ENCODE data around the gene S1PR4. TPM values are rescaled to one million over a fixed set of nuclear protein-coding genes. Genes with fewer than 3 reads are reported as not detected.
"Not testable (repeated sequence)": the region's sequence is repeated elsewhere in the genome, so short reads cannot be mapped to it uniquely, and the experiment has no call there.

Gene S1PR4
- total and polyA plus RNA-seq, 7 experiments from 2014 or later = 61.0 to 589 (median 213) TPM

DNA sequence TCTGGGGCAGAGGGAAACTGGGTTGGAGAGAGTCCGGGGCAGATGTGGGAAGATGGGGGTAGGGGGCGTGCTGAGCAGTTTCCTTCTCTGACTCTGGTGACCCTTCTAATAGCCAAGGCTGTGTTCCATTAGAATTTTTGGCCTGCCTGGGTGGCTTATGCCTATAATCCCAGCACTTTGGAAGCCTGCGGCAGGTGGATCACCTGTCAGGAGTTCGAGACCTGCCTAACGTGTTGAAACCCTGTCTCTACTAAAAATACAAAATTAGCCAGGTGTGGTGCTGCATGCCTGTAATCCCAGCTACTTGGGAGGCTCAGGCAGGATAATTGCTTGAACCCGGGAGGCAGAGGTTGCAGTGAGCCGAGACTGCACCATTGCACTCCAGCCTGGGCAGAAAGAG lies 24.3 kb downstream of the S1PR4 start:
- H3K36me3 Mint-ChIP-seq; H3K9me3 Mint-ChIP-seq; H3K9me3 ChIP-seq (ENCODE audit: control insufficient read depth in 2 of 3, low read length in 3 of 3); H3K4me1 ChIP-seq (ENCODE audit: control insufficient read depth in 2 of 2, insufficient read depth in 2 of 2, low read length in 2 of 2); ATAC-seq; H3K27me3 Mint-ChIP-seq; H3K4me3 Mint-ChIP-seq; intact Hi-C loops (cut with micrococcal nuclease); H3K27ac ChIP-seq (ENCODE audit: low read depth, low read length); H3K4me1 Mint-ChIP-seq; POLR2A ChIA-PET; H3K27me3 ChIP-seq (ENCODE audit: control insufficient read depth in 2 of 2, insufficient read depth in 2 of 2, low read length in 2 of 2); CTCF ChIA-PET; DNase-seq; H3K4me3 ChIP-seq (ENCODE audit: low read length); H3K27ac Mint-ChIP-seq: not testable (repeated sequence)
- peaks cover 0 to 74% (median 0%) of the 10 kb centered on the region in 3 experiments for H3K36me3 ChIP-seq (ENCODE audit: control insufficient read depth in 2 of 3, insufficient read depth in 3 of 3, low read length in 3 of 3)

DNA sequence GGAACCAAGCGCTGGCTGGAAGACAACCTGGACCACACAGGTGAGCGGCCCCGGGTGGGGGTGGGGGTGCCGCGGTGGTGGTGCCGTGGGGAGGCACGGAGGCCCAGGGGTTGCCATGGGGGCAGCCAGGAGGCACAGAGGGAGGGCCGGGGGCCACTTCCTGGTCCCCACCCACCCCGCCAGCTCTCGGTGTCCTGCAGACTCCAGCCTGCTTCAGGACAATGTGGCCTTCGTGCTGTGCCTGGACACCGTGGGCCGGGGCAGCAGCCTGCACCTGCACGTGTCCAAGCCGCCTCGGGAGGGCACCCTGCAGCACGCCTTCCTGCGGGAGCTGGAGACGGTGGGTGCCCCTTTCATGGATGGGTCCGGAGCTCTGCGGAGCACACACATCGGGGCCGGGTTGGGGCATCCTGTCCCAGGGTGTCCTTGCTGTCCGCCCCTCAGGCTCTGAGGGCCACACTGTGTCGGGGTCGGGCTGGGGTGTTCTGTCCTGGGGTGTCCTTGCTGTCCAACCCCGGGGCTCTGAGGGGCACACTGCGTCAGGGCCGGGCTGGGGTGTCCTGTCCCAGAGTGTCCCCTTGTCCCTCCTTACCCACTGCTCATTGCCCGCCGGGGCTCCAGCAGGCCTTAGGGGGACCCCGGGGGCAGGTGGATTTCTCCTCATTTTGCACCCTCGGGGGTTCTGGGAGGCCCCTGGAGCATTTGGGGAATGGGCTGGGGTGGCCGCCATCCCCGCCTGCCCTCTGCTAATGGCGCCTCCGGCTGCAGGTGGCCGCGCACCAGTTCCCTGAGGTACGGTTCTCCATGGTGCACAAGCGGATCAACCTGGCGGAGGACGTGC lies 25.5 kb downstream of the S1PR4 start:
- H3K27me3 Mint-ChIP-seq = no peaks in the 10 kb centered on the region
- no peak overlapping the region for H3K4me3 Mint-ChIP-seq
- Histone ChIP-seq H3K4me3 (ENCODE audit: low read length) (no peak overlapping the region), H3K27ac (ENCODE audit: low read depth, low read length) (no peak overlapping the region), H3K9me3 (ENCODE audit: control insufficient read depth in 2 of 3, low read length in 3 of 3) (no peaks in the 10 kb centered on the region), H3K27me3 (ENCODE audit: control insufficient read depth in 2 of 2, insufficient read depth in 2 of 2, low read length in 2 of 2) (no peaks in the 10 kb centered on the region), H3K4me1 (ENCODE audit: control insufficient read depth in 2 of 2, insufficient read depth in 2 of 2, low read length in 2 of 2) (no peaks in the 10 kb centered on the region), H3K36me3 (ENCODE audit: control insufficient read depth in 2 of 3, insufficient read depth in 3 of 3, low read length in 3 of 3) (peaks cover 0 to 76% (median 0%) of the 10 kb centered on the region in 3 experiments)
- ChIA-PET CTCF (no interaction called here), POLR2A (interaction anchor here (1.6 kb wide), 1 partner anchor 18 kb away, joined by 4 read pairs; no protein-coding TSS in a partner anchor)
- intact Hi-C loops (cut with micrococcal nuclease) = no loop called here
- ATAC-seq (peak; percentile 20), DNase-seq (no peak)
- peaks cover 0 to 1% (median 0%) of the 10 kb centered on the region in 11 donors for H3K9me3 Mint-ChIP-seq
- peaks cover 0 to 4% (median 0%) of the 10 kb centered on the region in 5 donors for H3K36me3 Mint-ChIP-seq
- H3K27ac Mint-ChIP-seq = no peak overlapping the region
- no peaks in the 10 kb centered on the region for H3K4me1 Mint-ChIP-seq

GRCh38 chr19:3204646-3205275 lies 26.2 kb downstream of the S1PR4 start:
- CTCF ChIA-PET = no interaction called here
- no peak for ATAC-seq
- POLR2A ChIA-PET = interaction anchor here (1.6 kb wide), 1 partner anchor 18 kb away, joined by 4 read pairs; no protein-coding TSS in a partner anchor
- Mint-ChIP-seq H3K36me3 (peaks cover 0 to 4% (median 0%) of the 10 kb centered on the region in 5 donors), H3K27ac (no peak overlapping the region), H3K4me1 (peaks cover 0 to under 1% (median 0%) of the 10 kb centered on the region in 7 donors), H3K4me3 (no peak overlapping the region), H3K27me3 (no peaks in the 10 kb centered on the region), H3K9me3 (peaks cover 0 to 1% (median 0%) of the 10 kb centered on the region in 11 donors)
- no peaks in the 10 kb centered on the region for H3K4me1 ChIP-seq (ENCODE audit: control insufficient read depth in 2 of 2, insufficient read depth in 2 of 2, low read length in 2 of 2)
- no peak overlapping the region for H3K27ac ChIP-seq (ENCODE audit: low read depth, low read length)
- H3K9me3 ChIP-seq (ENCODE audit: control insufficient read depth in 2 of 3, low read length in 3 of 3) = no peaks in the 10 kb centered on the region
- intact Hi-C loops (cut with micrococcal nuclease) = no loop called here
- H3K4me3 ChIP-seq (ENCODE audit: low read length) = no peak overlapping the region
- H3K27me3 ChIP-seq (ENCODE audit: control insufficient read depth in 2 of 2, insufficient read depth in 2 of 2, low read length in 2 of 2) = no peaks in the 10 kb centered on the region
- H3K36me3 ChIP-seq (ENCODE audit: control insufficient read depth in 2 of 3, insufficient read depth in 3 of 3, low read length in 3 of 3) = peaks cover 0 to 73% (median 0%) of the 10 kb centered on the region in 3 experiments
- DNase-seq = no peak

GRCh38 chr19:3206216-3206953 lies 27.8 kb downstream of the S1PR4 start:
- CTCF ChIA-PET = interaction anchor here (1.5 kb wide), 1 partner anchor 256 kb away, joined by 4 read pairs; no protein-coding TSS in a partner anchor
- H3K36me3 Mint-ChIP-seq = peaks cover 0 to 4% (median 0%) of the 10 kb centered on the region in 5 donors
- ATAC-seq (no peak), DNase-seq (no peak)
- no peak overlapping the region for H3K4me3 Mint-ChIP-seq
- no peaks in the 10 kb centered on the region for H3K27me3 ChIP-seq (ENCODE audit: control insufficient read depth in 2 of 2, insufficient read depth in 2 of 2, low read length in 2 of 2)
- intact Hi-C loops (cut with micrococcal nuclease) = no loop called here
- H3K4me3 ChIP-seq (ENCODE audit: low read length) = no peak overlapping the region
- no peaks in the 10 kb centered on the region for H3K27me3 Mint-ChIP-seq
- no peaks in the 10 kb centered on the region for H3K4me1 ChIP-seq (ENCODE audit: control insufficient read depth in 2 of 2, insufficient read depth in 2 of 2, low read length in 2 of 2)
- H3K36me3 ChIP-seq (ENCODE audit: control insufficient read depth in 2 of 3, insufficient read depth in 3 of 3, low read length in 3 of 3) = peaks cover 0 to 65% (median 0%) of the 10 kb centered on the region in 3 experiments
- H3K9me3 ChIP-seq (ENCODE audit: control insufficient read depth in 2 of 3, low read length in 3 of 3) = no peaks in the 10 kb centered on the region
- no peak overlapping the region for H3K27ac Mint-ChIP-seq
- POLR2A ChIA-PET = no interaction called here
- peaks cover 0 to 4% (median 0%) of the 10 kb centered on the region in 7 donors for H3K4me1 Mint-ChIP-seq
- H3K27ac ChIP-seq (ENCODE audit: low read depth, low read length) = no peak overlapping the region
- peaks cover 0 to 1% (median 0%) of the 10 kb centered on the region in 11 donors for H3K9me3 Mint-ChIP-seq

GRCh38 chr19:3207461-3208242 lies 29.1 kb downstream of the S1PR4 start:
- H3K9me3 Mint-ChIP-seq = peaks cover 0 to 1% (median 0%) of the 10 kb centered on the region in 11 donors
- POLR2A ChIA-PET = no interaction called here
- CTCF ChIA-PET = interaction anchor here (1.5 kb wide), 1 partner anchor 257 kb away, joined by 4 read pairs; no protein-coding TSS in a partner anchor
- Histone ChIP-seq H3K27me3 (ENCODE audit: control insufficient read depth in 2 of 2, insufficient read depth in 2 of 2, low read length in 2 of 2) (no peaks in the 10 kb centered on the region), H3K4me1 (ENCODE audit: control insufficient read depth in 2 of 2, insufficient read depth in 2 of 2, low read length in 2 of 2) (no peaks in the 10 kb centered on the region), H3K4me3 (ENCODE audit: low read length) (no peak overlapping the region), H3K36me3 (ENCODE audit: control insufficient read depth in 2 of 3, insufficient read depth in 3 of 3, low read length in 3 of 3) (peaks cover 0 to 54% (median 0%) of the 10 kb centered on the region in 3 experiments), H3K27ac (ENCODE audit: low read depth, low read length) (no peak overlapping the region), H3K9me3 (ENCODE audit: control insufficient read depth in 2 of 3, low read length in 3 of 3) (no peaks in the 10 kb centered on the region)
- ATAC-seq (no peak), DNase-seq (no peak)
- no peaks in the 10 kb centered on the region for H3K27me3 Mint-ChIP-seq
- intact Hi-C loops (cut with micrococcal nuclease) = no loop called here
- H3K4me3 Mint-ChIP-seq = no peak overlapping the region
- peaks cover 0 to 4% (median 0%) of the 10 kb centered on the region in 7 donors for H3K4me1 Mint-ChIP-seq
- no peak overlapping the region for H3K27ac Mint-ChIP-seq
- peaks cover 0 to 4% (median 0%) of the 10 kb centered on the region in 5 donors for H3K36me3 Mint-ChIP-seq

Data from naive thymus-derived CD4-positive, alpha-beta T cell (primary cell).